ENCODE measurements around the gene PPP1R10. TPM values are rescaled to one million over a fixed set of nuclear protein-coding genes. Genes with fewer than 3 reads are reported as not detected.
A peak's percentile ranks its signal among the peaks of the same experiment; 100 is the strongest.

The PPP1R10 gene
- total RNA-seq, 4 donors from 2014 or later = 29.4 to 48.6 (median 39.3) TPM

DNA sequence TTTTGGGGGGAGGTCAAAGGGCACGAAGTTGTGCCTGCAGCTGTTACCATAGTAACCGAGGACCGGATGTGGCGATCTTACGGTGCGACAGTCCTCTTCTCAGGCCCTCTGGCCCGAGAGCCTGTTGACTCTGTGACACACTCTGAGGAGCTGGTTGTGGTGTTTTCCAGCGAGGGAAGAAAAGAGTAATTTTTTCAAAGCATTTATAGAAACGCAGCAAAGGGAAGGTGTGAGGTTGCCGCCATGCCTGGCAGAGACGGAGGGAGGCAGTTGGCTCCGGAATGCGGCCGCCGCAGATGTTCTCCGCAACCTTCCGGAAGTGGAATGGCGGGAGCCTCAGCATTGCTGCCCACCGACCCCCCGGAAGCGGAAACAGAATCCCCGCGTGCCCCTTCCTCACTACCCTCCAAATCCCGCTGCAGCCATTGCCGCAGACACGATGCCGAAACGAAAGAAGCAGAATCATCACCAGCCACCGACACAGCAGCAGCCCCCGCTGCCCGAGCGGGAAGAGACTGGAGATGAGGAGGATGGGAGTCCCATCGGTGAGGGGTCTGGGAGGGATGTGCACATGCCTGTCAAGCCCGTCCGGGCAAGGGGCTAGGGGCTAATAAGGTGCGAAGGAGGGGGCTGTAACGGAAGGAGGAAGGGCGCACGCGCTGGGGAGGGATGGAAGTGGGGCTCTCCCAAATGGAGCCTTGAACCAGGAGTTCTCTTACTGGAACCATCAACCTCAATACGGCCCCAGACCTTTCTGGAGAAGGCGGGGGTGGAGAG lies 59.9 kb downstream of the PPP1R10 start, which contains the start of gene PRR3:
PRR3 (plus strand) TSS at position 390 of the 777 bp plus-strand sequence; CDS start at position 440, 50 bp downstream.
- Histone ChIP-seq H3K27me3 (no peaks in the 10 kb centered on the region), H3K36me3 (peaks cover 0 to 35% (median 5%) of the 10 kb centered on the region in 3 donors), H3K9me3 (no peaks in the 10 kb centered on the region), H3K4me3 (peak within 1 kb of the TSS; percentile 63 to 96 (median 88)), H3K27ac (peak within 1 kb of the TSS; percentile 97 to 99 (median 98)), H3K4me1 (peaks cover 0 to 44% (median 14%) of the 10 kb centered on the region in 4 donors)
- TF ChIP-seq POLR2A (IDR thresholded peaks at IDR 0.05) (peak in 1 of 2 donors; percentile 46), CTCF (IDR thresholded peaks at IDR 0.05) (no peak), EP300 (IDR thresholded peaks at IDR 0.05) (peak; percentile 63 to 88)
- WGBS, 2 donors = 0% methylated on average over 35 to 42 of the region's 42 CpGs
- DNase-seq (ENCODE audit: low spot score in 2 of 2) = peak; percentile 81 to 95

GRCh38 chr6:30556066-30556905 lies 60.8 kb downstream of the PPP1R10 start, which contains the start of gene GNL1:
Gene GNL1, minus strand, starts transcription at chr6:30556489. Its CDS starts 286 bp downstream, at chr6:30556203.
- WGBS, 2 donors = 0% methylated on average over 37 of the region's 71 CpGs
- Histone ChIP-seq H3K4me3 (peak within 1 kb of the TSS; percentile 63 to 96 (median 88)), H3K27me3 (no peaks in the 10 kb centered on the region), H3K36me3 (peaks cover 0 to 35% (median 6%) of the 10 kb centered on the region in 3 donors), H3K27ac (peak within 1 kb of the TSS; percentile 97 to 99 (median 98)), H3K4me1 (peaks cover 0 to 44% (median 14%) of the 10 kb centered on the region in 4 donors), H3K9me3 (no peaks in the 10 kb centered on the region)
- TF ChIP-seq CTCF (IDR thresholded peaks at IDR 0.05) = peak in 3 of 5 experiments; percentile 7 to 37 (median 11)
- TF ChIP-seq POLR2A (IDR thresholded peaks at IDR 0.05) = peak in 1 of 2 donors; percentile 46
- peak; percentile 69 to 85 for TF ChIP-seq EP300 (IDR thresholded peaks at IDR 0.05)
- DNase-seq (ENCODE audit: low spot score in 2 of 2) = peak; percentile 86 to 94

DNA sequence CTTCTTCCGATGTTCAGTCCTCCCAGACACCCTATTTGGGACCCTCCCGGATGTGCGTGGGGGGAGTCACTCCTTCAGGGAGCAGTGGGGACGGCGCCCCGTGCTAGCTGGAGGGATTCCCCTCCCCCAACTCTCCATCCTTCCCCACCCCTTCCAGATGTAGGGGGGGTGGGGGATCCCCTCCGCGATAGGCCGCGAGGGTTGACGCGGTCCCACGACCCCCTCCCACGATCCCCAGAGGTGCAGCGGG lies 61.3 kb downstream of the PPP1R10 start:
- H3K9me3 ChIP-seq = no peaks in the 10 kb centered on the region
- no peak for DNase-seq (ENCODE audit: low spot score in 2 of 2)
- H3K36me3 ChIP-seq = peaks cover 0 to 38% (median 12%) of the 10 kb centered on the region in 3 donors
- peak overlapping the region; percentile 97 to 99 (median 98) for H3K27ac ChIP-seq
- H3K4me3 ChIP-seq = peak overlapping the region; percentile 63 to 96 (median 88)
- WGBS, 2 donors = 0 to 2% methylated on average over 7 to 9 of the region's 15 CpGs
- peaks cover 0 to 44% (median 14%) of the 10 kb centered on the region in 4 donors for H3K4me1 ChIP-seq
- no peak for TF ChIP-seq POLR2A (IDR thresholded peaks at IDR 0.05)
- TF ChIP-seq CTCF (IDR thresholded peaks at IDR 0.05) = no peak
- TF ChIP-seq EP300 (IDR thresholded peaks at IDR 0.05) = no peak
- no peaks in the 10 kb centered on the region for H3K27me3 ChIP-seq

GRCh38 chr6:30554962-30555815 lies 61.9 kb downstream of the PPP1R10 start:
- H3K36me3 ChIP-seq = peaks cover 0 to 44% (median 14%) of the 10 kb centered on the region in 3 donors
- peak; percentile 20 to 29 for DNase-seq (ENCODE audit: low spot score in 2 of 2)

More at GRCh38 chr6:30554962-30555815, 61.9 kb downstream of the PPP1R10 start:
- peak overlapping the region; percentile 63 to 96 (median 88) for H3K4me3 ChIP-seq
- peaks cover 0 to 43% (median 14%) of the 10 kb centered on the region in 4 donors for H3K4me1 ChIP-seq
- no peaks in the 10 kb centered on the region for H3K9me3 ChIP-seq
- peak overlapping the region; percentile 97 to 99 (median 98) for H3K27ac ChIP-seq
- TF ChIP-seq CTCF (IDR thresholded peaks at IDR 0.05) = no peak
- no peak for TF ChIP-seq EP300 (IDR thresholded peaks at IDR 0.05)
- no peak for TF ChIP-seq POLR2A (IDR thresholded peaks at IDR 0.05)
- WGBS, 2 donors = 9 to 11% methylated on average over 28 to 34 of the region's 34 CpGs
- H3K27me3 ChIP-seq = no peaks in the 10 kb centered on the region
